HG02571 (cell line): ENCODE results near the gene OS9.

ENCODE experiments used
- ATAC-seq: cut with Tn5 transposase; IDR thresholded peaks from one replicate; pipeline ENCODE4 v1.9.1; 2021; ENCODE audit warnings: mild to moderate bottlenecking, moderate library complexity; ENCODE audit not compliant: unreplicated experiment

The OS9 gene

GRCh38 chr12:57735952-57736740, 42.2 kb downstream of the OS9 start:
- no peak for ATAC-seq

GRCh38 chr12:57736741-57737466, 43.0 kb downstream of the OS9 start:
- ATAC-seq: no peak

GRCh38 chr12:57737467-57738460, 43.8 kb downstream of the OS9 start:
- no peak for ATAC-seq

GRCh38 chr12:57738661-57739237, 44.8 kb downstream of the OS9 start, which contains the start of gene AGAP2:
AGAP2 (minus strand) TSS chr12:57738742; CDS start chr12:57738246, 496 bp downstream.
- no peak for ATAC-seq

GRCh38 chr12:57739387-57739786, 45.5 kb downstream of the OS9 start:
- no peak for ATAC-seq

- ATAC-seq: no peak
Observed at GRCh38 chr12:57739914-57740538, 46.1 kb downstream of the OS9 start.

- ATAC-seq: no peak
Observed at GRCh38 chr12:57740656-57741412, 46.9 kb downstream of the OS9 start.

- ATAC-seq: no peak
Observed at GRCh38 chr12:57741413-57741789, 47.5 kb downstream of the OS9 start.

GRCh38 chr12:57741844-57742738, 48.2 kb downstream of the OS9 start:
- ATAC-seq: peak; percentile 63

- ATAC-seq: no peak
Observed at GRCh38 chr12:57743769-57744168, 49.8 kb downstream of the OS9 start.

- ATAC-seq: peak; percentile 35
Observed at GRCh38 chr12:57744194-57744776, 50.4 kb downstream of the OS9 start.

- peak; percentile 82 for ATAC-seq
Observed at GRCh38 chr12:57744777-57745484, 51.0 kb downstream of the OS9 start, which contains the start of gene TSPAN31. TSPAN31 (plus strand) TSS chr12:57745039; CDS start chr12:57745155, 116 bp downstream.

GRCh38 chr12:57745485-57745881, 51.6 kb downstream of the OS9 start:
- no peak for ATAC-seq

GRCh38 chr12:57746025-57746424, 52.1 kb downstream of the OS9 start:
- no peak for ATAC-seq

GRCh38 chr12:57749061-57749460, 55.1 kb downstream of the OS9 start:
- no peak for ATAC-seq

- ATAC-seq: no peak
Observed at GRCh38 chr12:57750561-57751431, 56.9 kb downstream of the OS9 start.
